Fibroblast of lung (primary cell): Measurements from ENCODE around the gene CFAP100. TPM values are rescaled to one million over a fixed set of nuclear protein-coding genes. Genes with fewer than 3 reads are reported as not detected.

Experiments
- DNase-seq, 2 donors: peaks; one replicate each; pipeline versions ENCODE4 v3.0.0 to v3.0.0-alpha.2; 2010; ENCODE audit warnings: low read depth in 2 of 2
- H2AFZ ChIP-seq: 2 replicates; pipeline ENCODE4 v1.5.1; 2012; ENCODE audit warnings: low read length, control low read depth, inconsistent platforms
- H3K27ac ChIP-seq: 2 replicates; pipeline ENCODE4 v1.5.1; 2011; ENCODE audit warnings: low read length, control low read depth; ENCODE audit not compliant: insufficient read depth
- H3K27me3 ChIP-seq: 2 replicates; pipeline ENCODE4 v1.5.1; 2011; ENCODE audit warnings: mild to moderate bottlenecking, low read length; ENCODE audit not compliant: control insufficient read depth, insufficient read depth
- H3K36me3 ChIP-seq: 2 replicates; pipeline ENCODE4 v1.5.1; 2011; ENCODE audit warnings: low read length; ENCODE audit not compliant: control insufficient read depth, insufficient read depth
- H3K4me1 ChIP-seq: 2 replicates; pipeline ENCODE4 v1.5.1; 2011; ENCODE audit warnings: low read length; ENCODE audit not compliant: control insufficient read depth, insufficient read depth; ENCODE audit errors: extremely low read depth
- H3K4me2 ChIP-seq: 2 replicates; pipeline ENCODE4 v1.5.1; 2011; ENCODE audit warnings: low read length, control low read depth; ENCODE audit not compliant: insufficient read depth; ENCODE audit errors: extremely low read depth
- H3K4me3 ChIP-seq, 4 experiments: fragments of 200-600 bp in 1 of 4; sonication (generic) in 1 of 4; replicated peaks in 1 of 4; 2 replicates each; pipeline ENCODE4 v1.5.1; 2011 to 2016; ENCODE audit warnings: low read length in 4 of 4, low read depth in 3 of 4, mild to moderate bottlenecking in 3 of 4, control low read depth in 2 of 4, inconsistent platforms in 1 of 4, mixed read lengths in 1 of 4; ENCODE audit not compliant: insufficient read depth in 1 of 4; ENCODE audit errors: control extremely low read depth in 1 of 4
- H3K79me2 ChIP-seq: 2 replicates; pipeline ENCODE4 v1.5.1; 2012; ENCODE audit warnings: mild to moderate bottlenecking, low read length, inconsistent platforms; ENCODE audit not compliant: control insufficient read depth, insufficient read depth
- H3K9ac ChIP-seq: 2 replicates; pipeline ENCODE4 v1.5.1; 2011; ENCODE audit warnings: mild to moderate bottlenecking, low read length, control low read depth; ENCODE audit not compliant: insufficient read depth
- H3K9me3 ChIP-seq: 2 replicates; pipeline ENCODE4 v1.5.1; 2012; ENCODE audit warnings: low read depth, low read length; ENCODE audit not compliant: control insufficient read depth, insufficient read depth
- H4K20me1 ChIP-seq: 2 replicates; pipeline ENCODE4 v1.5.1; 2011; ENCODE audit warnings: low read length; ENCODE audit not compliant: control insufficient read depth, insufficient read depth; ENCODE audit errors: extremely low read depth
- EZH2 ChIP-seq: IDR thresholded peaks from 2 replicates; pipeline ENCODE4 v1.5.1; 2012; ENCODE audit warnings: low read length, control low read depth, mild to moderate bottlenecking; ENCODE audit errors: missing control alignments
- polyA plus RNA-seq, 2 donors: library from polyadenylated mRNA; depleted of rRNA in 1 of 2; stranded (reverse) in 1 of 2; unstranded in 1 of 2; fragments of >200 nt; gene quantifications; 2 replicates each; pipeline ENCODE4 v1.2.1, GENCODE V29; 2011 to 2012; ENCODE audit warnings: missing spikeins in 1 of 2
- total RNA-seq: library from RNA; depleted of rRNA; stranded (reverse); fragments of >200 nt; gene quantifications from 2 replicates; pipeline ENCODE4 v1.2.1, GENCODE V29; 2014
- TF ChIP-seq, protein P1 (sequence below), 2 donors: IDR thresholded peaks in 1 of 2; conservative IDR thresholded peaks in 1 of 2; 1 replicate in 1 of 2; 2 replicates in 1 of 2; pipeline ENCODE4 v1.5.1; 2011 to 2012; ENCODE audit warnings: low read length in 2 of 2, control low read depth in 1 of 2, inconsistent platforms in 1 of 2, low read depth in 1 of 2, mild to moderate bottlenecking in 1 of 2

The CFAP100 gene
- total and polyA plus RNA-seq, 2 donors (not counting 1 experiment from before 2014, with no cell fraction given): not detected

DNA sequence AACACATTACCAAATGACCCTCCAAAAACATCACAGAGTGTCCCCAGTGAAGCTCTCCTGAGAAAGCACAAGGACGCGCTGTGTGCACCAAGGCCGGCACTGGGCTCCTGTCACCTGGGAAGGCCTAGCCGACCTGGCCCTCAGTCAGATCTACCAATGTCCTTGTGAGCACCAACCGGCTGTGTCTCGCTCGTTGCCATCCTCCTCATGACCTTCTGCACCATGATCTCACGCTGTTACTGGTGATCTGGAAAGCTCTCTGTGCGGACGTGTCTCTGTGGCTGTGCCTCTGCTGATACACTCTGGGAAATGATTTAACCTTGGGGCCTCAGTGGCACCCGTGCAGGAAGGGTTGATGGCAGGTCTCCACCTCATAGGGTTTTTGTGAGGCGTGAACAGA lies 56.8 kb downstream of the CFAP100 start:
- TF ChIP-seq, protein P1, sequence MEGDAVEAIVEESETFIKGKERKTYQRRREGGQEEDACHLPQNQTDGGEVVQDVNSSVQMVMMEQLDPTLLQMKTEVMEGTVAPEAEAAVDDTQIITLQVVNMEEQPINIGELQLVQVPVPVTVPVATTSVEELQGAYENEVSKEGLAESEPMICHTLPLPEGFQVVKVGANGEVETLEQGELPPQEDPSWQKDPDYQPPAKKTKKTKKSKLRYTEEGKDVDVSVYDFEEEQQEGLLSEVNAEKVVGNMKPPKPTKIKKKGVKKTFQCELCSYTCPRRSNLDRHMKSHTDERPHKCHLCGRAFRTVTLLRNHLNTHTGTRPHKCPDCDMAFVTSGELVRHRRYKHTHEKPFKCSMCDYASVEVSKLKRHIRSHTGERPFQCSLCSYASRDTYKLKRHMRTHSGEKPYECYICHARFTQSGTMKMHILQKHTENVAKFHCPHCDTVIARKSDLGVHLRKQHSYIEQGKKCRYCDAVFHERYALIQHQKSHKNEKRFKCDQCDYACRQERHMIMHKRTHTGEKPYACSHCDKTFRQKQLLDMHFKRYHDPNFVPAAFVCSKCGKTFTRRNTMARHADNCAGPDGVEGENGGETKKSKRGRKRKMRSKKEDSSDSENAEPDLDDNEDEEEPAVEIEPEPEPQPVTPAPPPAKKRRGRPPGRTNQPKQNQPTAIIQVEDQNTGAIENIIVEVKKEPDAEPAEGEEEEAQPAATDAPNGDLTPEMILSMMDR (conservative IDR thresholded peaks at IDR 0.05 in 1 of 2, IDR thresholded peaks at IDR 0.05 in 1 of 2; ENCODE audit: low read depth in 1 of 2, low read length in 2 of 2): no peak
- no peak for TF ChIP-seq EZH2
- Histone ChIP-seq H3K79me2 (no peaks in the 10 kb centered on the region), H3K4me3 (no peak overlapping the region), H3K36me3 (peaks cover 4% of the 10 kb centered on the region), H3K9ac (no peak overlapping the region), H3K9me3 (no peaks in the 10 kb centered on the region), H2AFZ (no peak overlapping the region), H3K4me1 (peaks cover 6% of the 10 kb centered on the region), H4K20me1 (no peaks in the 10 kb centered on the region), H3K4me2 (no peak overlapping the region), H3K27me3 (no peaks in the 10 kb centered on the region), H3K27ac (no peak overlapping the region)
- DNase-seq: no peak

DNA sequence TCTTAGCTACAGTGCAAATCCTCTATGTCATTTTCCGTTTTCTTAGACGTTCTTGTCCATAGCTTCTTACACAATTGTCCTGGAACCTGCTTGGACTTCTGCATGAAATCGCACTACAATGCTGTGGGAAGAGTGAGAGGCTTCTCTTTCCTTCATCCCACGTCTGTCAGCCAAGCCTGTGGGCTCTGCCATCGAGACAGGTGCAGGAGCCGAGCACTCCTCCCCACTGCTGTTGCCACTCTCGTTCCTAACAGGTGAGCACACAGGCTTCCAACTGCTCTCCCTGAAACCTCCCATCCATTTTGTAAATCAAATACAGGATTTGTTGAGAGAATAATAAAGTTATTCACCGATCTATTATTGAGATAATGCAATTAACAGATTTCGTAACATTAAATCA lies 57.5 kb downstream of the CFAP100 start:
- H2AFZ ChIP-seq: no peak overlapping the region
- H3K27ac ChIP-seq: no peak overlapping the region
- H3K79me2 ChIP-seq: no peaks in the 10 kb centered on the region
- no peaks in the 10 kb centered on the region for H3K27me3 ChIP-seq
- no peaks in the 10 kb centered on the region for H4K20me1 ChIP-seq
- peaks cover 4% of the 10 kb centered on the region for H3K36me3 ChIP-seq
- no peak for DNase-seq
- H3K9me3 ChIP-seq: no peaks in the 10 kb centered on the region
- H3K9ac ChIP-seq: no peak overlapping the region
- TF ChIP-seq, protein P1 (conservative IDR thresholded peaks at IDR 0.05 in 1 of 2, IDR thresholded peaks at IDR 0.05 in 1 of 2; ENCODE audit: low read depth in 1 of 2, low read length in 2 of 2): no peak
- TF ChIP-seq EZH2: no peak
- no peak overlapping the region for H3K4me3 ChIP-seq
- no peak overlapping the region for H3K4me2 ChIP-seq
- H3K4me1 ChIP-seq: peaks cover 6% of the 10 kb centered on the region

DNA sequence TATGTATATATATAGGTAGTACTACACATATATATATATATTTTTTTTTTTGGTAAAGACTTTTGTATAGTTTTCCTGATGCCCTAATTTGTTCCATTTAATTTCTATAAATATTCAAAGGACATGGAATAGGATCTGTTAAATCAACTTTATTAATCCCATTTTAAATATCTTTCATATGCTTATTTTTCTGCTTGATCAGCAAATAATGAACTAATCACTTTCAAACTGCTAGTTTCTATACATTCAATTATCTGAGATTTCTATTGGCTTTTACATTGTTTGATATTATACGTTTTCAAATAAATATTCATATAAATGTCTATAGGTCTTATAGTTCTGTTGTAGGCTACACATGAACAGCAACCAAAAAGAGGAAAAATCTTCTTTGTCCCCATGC lies 59.3 kb downstream of the CFAP100 start:
- H3K9me3 ChIP-seq: no peaks in the 10 kb centered on the region

More for the DNA sequence above, 59.3 kb downstream of the CFAP100 start:
- Histone ChIP-seq H2AFZ (no peak overlapping the region), H3K4me3 (no peak overlapping the region), H3K27ac (no peak overlapping the region), H3K4me2 (no peak overlapping the region), H4K20me1 (no peaks in the 10 kb centered on the region), H3K36me3 (peaks cover 5% of the 10 kb centered on the region), H3K9ac (no peak overlapping the region), H3K79me2 (no peaks in the 10 kb centered on the region), H3K4me1 (no peaks in the 10 kb centered on the region), H3K27me3 (no peaks in the 10 kb centered on the region)
- no peak for DNase-seq
- no peak for TF ChIP-seq EZH2
- TF ChIP-seq, protein P1 (conservative IDR thresholded peaks at IDR 0.05 in 1 of 2, IDR thresholded peaks at IDR 0.05 in 1 of 2; ENCODE audit: low read depth in 1 of 2, low read length in 2 of 2): no peak
